ENCODE measurements around the gene CCIN. TPM values are rescaled to one million over a fixed set of nuclear protein-coding genes. Genes with fewer than 3 reads are reported as not detected.
A peak's percentile ranks its signal among the peaks of the same experiment; 100 is the strongest.

CCIN gene
- polyA plus RNA-seq, 2 of the 4 experiments (the other 2 are of a cell fraction) = not detected

GRCh38 chr9:36147441-36148175 lies 21.6 kb upstream of the CCIN start:
- CTCF ChIA-PET = interaction anchor here (0.6 to 3.7 kb wide), 5 partner anchors 9 to 45 kb away, joined by 3 to 36 read pairs (median 12); no protein-coding TSS in a partner anchor
- H3K4me2 ChIP-seq = no peak overlapping the region
- DNase-seq (ENCODE audit: low read depth in 1 of 2, low spot score in 1 of 2) (no peak), FAIRE-seq (no peak), ATAC-seq (no peak)
- peak overlapping the region in 1 of 2 experiments; percentile 82; a peak in 3 of 6 replicates for H3K27ac ChIP-seq
- POLR2A ChIA-PET = interaction anchor here (1.7 kb wide), 1 partner anchor 11 kb away, joined by 10 read pairs; the partner anchor contains the start of gene GLIPR2
- no peak overlapping the region for H3K4me3 ChIP-seq
- H3K9me3 ChIP-seq = peaks cover 12% of the 10 kb centered on the region; the same call in 2 of the 3 replicates
- no peak for TF ChIP-seq BCL3 (IDR thresholded peaks at IDR 0.05)
- TF ChIP-seq GATA3 (IDR thresholded peaks at IDR 0.05; ENCODE audit: borderline replicate concordance) = no peak
- TF ChIP-seq FOSL2 (IDR thresholded peaks at IDR 0.05) = no peak
- TF ChIP-seq FOSL2 (CRISPR knock-in tag; IDR thresholded peaks at IDR 0.05) = no peak
- WGBS (ENCODE audit: missing lambda C conversion rate) = 84% methylated on average over 14 of the region's 14 CpGs
- H3K4me1 ChIP-seq = peaks cover 26% of the 10 kb centered on the region

GRCh38 chr9:36148311-36149051 lies 20.7 kb upstream of the CCIN start:
- peak; percentile 81 for ATAC-seq
- FAIRE-seq = no peak
- DNase-seq (ENCODE audit: low read depth in 1 of 2, low spot score in 1 of 2) = peak; percentile 85 to 91

More at GRCh38 chr9:36148311-36149051, 20.7 kb upstream of the CCIN start:
- peaks cover 26% of the 10 kb centered on the region for H3K4me1 ChIP-seq
- POLR2A ChIA-PET = interaction anchor here (0.9 to 1.9 kb wide), 5 partner anchors 12 to 334 kb away, joined by 3 to 19 read pairs (median 10); partner anchors contain the start of genes CLTA, GLIPR2 and HINT2
- H3K27ac ChIP-seq = peak overlapping the region; percentile 65 to 82
- 36% methylated on average over 14 of the region's 14 CpGs for WGBS (ENCODE audit: missing lambda C conversion rate)
- no peak overlapping the region for H3K4me3 ChIP-seq
- peaks cover 12% of the 10 kb centered on the region; the same call in 2 of the 3 replicates for H3K9me3 ChIP-seq
- CTCF ChIA-PET = interaction anchor here (0.6 to 3.7 kb wide), 15 partner anchors 8 to 140 kb away, joined by 3 to 36 read pairs (median 4); partner anchors contain the start of genes CCIN and GLIPR2
- no peak for TF ChIP-seq HOXB13 (CRISPR knock-in tag; IDR thresholded peaks at IDR 0.05; ENCODE audit: low read depth)
- peak; percentile 32; the same call in 1 of the 2 replicates for TF ChIP-seq GATA3 (IDR thresholded peaks at IDR 0.05; ENCODE audit: borderline replicate concordance)
- no peak for TF ChIP-seq EHF (CRISPR knock-in tag; IDR thresholded peaks at IDR 0.05)
- TF ChIP-seq MAFK (IDR thresholded peaks at IDR 0.05; ENCODE audit: partially characterized antibody) = no peak
- no peak for TF ChIP-seq HES2 (IDR thresholded peaks at IDR 0.05)
- TF ChIP-seq CBX8 (IDR thresholded peaks at IDR 0.05) = no peak
- TF ChIP-seq EHMT2 (IDR thresholded peaks at IDR 0.05; ENCODE audit: low read depth) = no peak
- no peak for TF ChIP-seq SMC3 (IDR thresholded peaks at IDR 0.05)
- no peak for TF ChIP-seq ZFP36 (IDR thresholded peaks at IDR 0.05; ENCODE audit: borderline replicate concordance, partially characterized antibody)
- peak; percentile 60 for TF ChIP-seq JUNB (IDR thresholded peaks at IDR 0.05)
- TF ChIP-seq FOSL2 (IDR thresholded peaks at IDR 0.05) = peak; percentile 47; the same call in 1 of the 2 replicates
- TF ChIP-seq FOSL2 (CRISPR knock-in tag; IDR thresholded peaks at IDR 0.05) = peak; percentile 77
- no peak for TF ChIP-seq SREBF2 (IDR thresholded peaks at IDR 0.05)
- TF ChIP-seq ZNF302 (CRISPR knock-in tag; IDR thresholded peaks at IDR 0.05) = no peak
- TF ChIP-seq NFE2L2 (conservative IDR thresholded peaks at IDR 0.05; ENCODE audit: low read length) = no peak
- no peak for TF ChIP-seq FOSB (CRISPR knock-in tag; IDR thresholded peaks at IDR 0.05)
- no peak for TF ChIP-seq EP300 (IDR thresholded peaks at IDR 0.05)
- TF ChIP-seq RARB (CRISPR knock-in tag; IDR thresholded peaks at IDR 0.05) = no peak
- TF ChIP-seq ZSCAN20 (CRISPR knock-in tag; IDR thresholded peaks at IDR 0.05) = no peak
- TF ChIP-seq NPAS2 (CRISPR knock-in tag; IDR thresholded peaks at IDR 0.05; ENCODE audit: borderline replicate concordance) = no peak
- no peak for TF ChIP-seq CHD2 (IDR thresholded peaks at IDR 0.05; ENCODE audit: low read length, partially characterized antibody)
- TF ChIP-seq, protein P1, sequence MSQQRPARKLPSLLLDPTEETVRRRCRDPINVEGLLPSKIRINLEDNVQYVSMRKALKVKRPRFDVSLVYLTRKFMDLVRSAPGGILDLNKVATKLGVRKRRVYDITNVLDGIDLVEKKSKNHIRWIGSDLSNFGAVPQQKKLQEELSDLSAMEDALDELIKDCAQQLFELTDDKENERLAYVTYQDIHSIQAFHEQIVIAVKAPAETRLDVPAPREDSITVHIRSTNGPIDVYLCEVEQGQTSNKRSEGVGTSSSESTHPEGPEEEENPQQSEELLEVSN (IDR thresholded peaks at IDR 0.05; ENCODE audit: borderline replicate concordance, low read depth) = no peak
- 0 out of 2 replicates have a peak, but pooled peaks have one; percentile 37 for TF ChIP-seq MAZ (IDR thresholded peaks at IDR 0.05; ENCODE audit: borderline replicate concordance, low read depth, low read length)
- TF ChIP-seq, protein P2, sequence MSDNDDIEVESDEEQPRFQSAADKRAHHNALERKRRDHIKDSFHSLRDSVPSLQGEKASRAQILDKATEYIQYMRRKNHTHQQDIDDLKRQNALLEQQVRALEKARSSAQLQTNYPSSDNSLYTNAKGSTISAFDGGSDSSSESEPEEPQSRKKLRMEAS (IDR thresholded peaks at IDR 0.05) = peak; percentile 45
- no peak for TF ChIP-seq PBX3 (IDR thresholded peaks at IDR 0.05)
- TF ChIP-seq JUN (IDR thresholded peaks at IDR 0.05) = no peak; a peak in 1 of 5 replicates
- no peak for TF ChIP-seq KDM1A (IDR thresholded peaks at IDR 0.05; ENCODE audit: low read depth)
- TF ChIP-seq HOXA7 (CRISPR knock-in tag; IDR thresholded peaks at IDR 0.05) = no peak
- TF ChIP-seq RNF2 (IDR thresholded peaks at IDR 0.05; ENCODE audit: borderline replicate concordance, low read depth) = no peak
- no peak for TF ChIP-seq ZC3H11A (IDR thresholded peaks at IDR 0.05)
- no peak for TF ChIP-seq ELK1 (IDR thresholded peaks at IDR 0.05; ENCODE audit: low read depth, low read length)
- peak overlapping the region; percentile 75 for H3K4me2 ChIP-seq
